ENCODE results near the gene SLK.

DNA sequence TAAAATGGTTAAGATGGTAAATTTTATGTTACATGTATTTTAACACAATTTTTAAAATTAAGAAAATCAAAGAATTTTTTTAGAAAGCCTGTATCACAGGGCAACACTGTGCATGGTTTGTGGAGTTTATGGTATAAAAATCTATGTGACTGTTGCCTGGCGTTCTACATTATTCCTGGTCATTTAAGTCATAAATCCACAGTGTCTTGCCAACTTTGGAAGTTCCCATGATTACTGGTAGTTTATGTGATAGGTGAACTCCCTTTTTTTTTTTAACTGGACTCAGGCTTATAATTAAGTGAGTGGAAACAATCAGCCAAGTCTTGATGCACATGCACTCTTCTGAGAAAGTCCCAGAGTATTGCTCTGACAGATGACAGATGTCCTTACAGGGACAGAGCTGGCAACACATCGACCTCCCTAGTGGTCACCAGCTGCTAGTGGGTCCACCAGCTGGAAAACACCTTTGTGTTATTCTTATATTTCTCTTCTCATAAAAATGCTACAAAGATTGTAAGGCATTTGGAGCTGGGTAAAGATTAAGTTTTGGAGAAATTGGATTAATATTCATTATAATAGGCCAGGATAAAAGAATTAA, 40.1 kb upstream of the SLK start:
- TF ChIP-seq EZH2 (IDR thresholded peaks at IDR 0.05; ENCODE audit: insufficient read depth, poor library complexity, severe bottlenecking) = no peak
- no peak for TF ChIP-seq EZH2phosphoT487 (IDR thresholded peaks at IDR 0.05; ENCODE audit: insufficient read depth, low read depth)

Data from GM23248 (cell line).